GM12891 (cell line): ENCODE results near the gene TGM2.

Experiments
- DNase-seq: peaks from one replicate; pipeline ENCODE4 v3.0.0; 2011; ENCODE audit warnings: low spot score; ENCODE audit not compliant: insufficient read length
- FAIRE-seq: peaks from 2 replicates; lab custom pipeline; 2011; peaks lifted over from hg19 to GRCh38; lab: Jason Lieb, UNC
- PAX5 ChIP-seq: IDR thresholded peaks from 2 replicates; pipeline ENCODE4 v1.6.1; 2011; ENCODE audit warnings: low read length, moderate library complexity, mild to moderate bottlenecking; ENCODE audit not compliant: insufficient read depth, severe bottlenecking
- POLR2A ChIP-seq: IDR thresholded peaks from 2 replicates; pipeline ENCODE4 v1.6.1; 2011; ENCODE audit warnings: low read depth, low read length, control low read depth
- POLR2AphosphoS5 ChIP-seq: IDR thresholded peaks from 2 replicates; pipeline ENCODE4 v1.6.1; 2011; ENCODE audit warnings: low read depth, low read length, control low read depth
- POU2F2 ChIP-seq: IDR thresholded peaks from 2 replicates; pipeline ENCODE4 v1.6.1; 2011; ENCODE audit warnings: low read depth, mild to moderate bottlenecking, control low read depth, low read length, moderate library complexity
- SPI1 ChIP-seq: IDR thresholded peaks from 2 replicates; pipeline ENCODE4 v1.6.1; 2011; ENCODE audit warnings: low read depth, low read length, control low read depth
- TAF1 ChIP-seq: IDR thresholded peaks from 2 replicates; pipeline ENCODE4 v1.6.1; 2011; ENCODE audit warnings: low read depth, low read length, control low read depth

Gene TGM2

GRCh38 chr20:38162878-38163875, 1.9 kb downstream of the TGM2 start:
- TF ChIP-seq SPI1 (no peak), POU2F2 (no peak), TAF1 (no peak), POLR2A (no peak), PAX5 (no peak), POLR2AphosphoS5 (no peak)
- no peak for FAIRE-seq
- no peak for DNase-seq

DNA sequence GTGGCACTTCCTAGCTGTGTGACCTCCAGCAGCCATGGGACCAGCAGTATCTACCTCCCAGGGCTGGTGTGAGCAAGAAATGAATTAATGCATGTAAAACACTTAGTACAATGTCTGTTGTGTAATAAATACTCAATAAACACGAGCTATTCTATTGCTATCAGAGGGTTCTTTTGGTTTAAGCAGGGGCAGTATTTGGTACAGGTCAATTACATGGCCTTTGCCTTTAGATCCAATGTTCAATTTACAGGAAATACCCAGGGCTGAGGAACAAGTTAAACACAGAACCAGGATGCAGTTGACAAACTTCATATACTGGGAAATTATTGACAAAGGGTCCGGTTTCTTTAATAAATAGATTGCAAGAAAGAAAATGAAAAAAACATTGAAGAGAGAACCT, 2.9 kb downstream of the TGM2 start:
- TF ChIP-seq POLR2A (no peak), SPI1 (no peak)
- DNase-seq: no peak
- no peak for FAIRE-seq

GRCh38 chr20:38161412-38161774, 3.7 kb downstream of the TGM2 start:
- no peak for FAIRE-seq

DNA sequence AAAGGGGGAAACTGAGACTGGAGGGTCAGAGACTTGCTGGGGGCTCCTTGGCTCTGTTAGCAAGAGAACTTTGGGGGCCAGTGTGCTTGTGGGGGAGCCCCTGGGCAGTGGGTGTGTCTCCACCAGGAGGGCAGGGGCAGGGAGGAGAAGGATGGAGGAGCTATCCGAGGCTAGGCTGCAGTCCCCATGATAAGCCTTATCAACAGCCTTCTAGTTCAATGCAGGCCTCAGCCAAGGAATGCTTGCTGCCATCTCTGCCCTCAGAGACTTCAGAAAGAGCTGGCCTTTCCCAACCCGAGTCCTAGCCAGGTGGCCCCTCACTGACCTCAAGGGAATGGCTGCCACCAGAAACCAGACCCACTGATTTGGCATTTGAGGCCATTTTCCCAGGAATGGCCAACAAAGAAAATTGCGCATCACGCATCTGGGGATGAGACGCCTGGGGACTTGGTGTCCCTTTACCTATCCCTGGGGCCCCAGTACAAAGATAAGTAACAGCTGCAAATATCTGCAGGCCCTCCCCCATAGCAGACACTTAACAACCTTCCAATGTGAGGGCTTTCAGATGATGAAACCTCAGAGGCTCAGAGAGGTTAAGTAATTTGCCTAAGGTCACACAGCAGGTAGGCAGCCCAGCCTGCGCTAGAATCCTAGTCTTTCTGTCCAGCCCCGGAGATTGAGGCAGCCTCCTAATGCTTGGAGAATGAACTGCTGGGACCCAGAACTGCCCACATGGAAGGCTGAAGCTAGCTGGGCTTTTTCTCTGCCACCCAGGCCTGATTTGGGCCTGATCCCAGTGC, 4.9 kb downstream of the TGM2 start:
- TF ChIP-seq TAF1 (no peak), SPI1 (no peak), PAX5 (no peak), POLR2AphosphoS5 (no peak), POLR2A (no peak), POU2F2 (no peak)
- FAIRE-seq: no peak

More at GRCh38 chr20:38161412-38161774, 3.7 kb downstream of the TGM2 start:
- DNase-seq: no peak
- no peak for TF ChIP-seq TAF1
- no peak for TF ChIP-seq POU2F2
- no peak for TF ChIP-seq SPI1
- TF ChIP-seq POLR2A: no peak
- no peak for TF ChIP-seq POLR2AphosphoS5
- no peak for TF ChIP-seq PAX5

GRCh38 chr20:38159566-38159956, 5.5 kb downstream of the TGM2 start:
- DNase-seq (no peak), FAIRE-seq (no peak)
- TF ChIP-seq POLR2A (no peak), PAX5 (no peak), SPI1 (no peak), TAF1 (no peak), POLR2AphosphoS5 (no peak), POU2F2 (no peak)

More for the DNA sequence above, 4.9 kb downstream of the TGM2 start:
- DNase-seq: no peak

GRCh38 chr20:38158701-38159351, 6.2 kb downstream of the TGM2 start:
- no peak for FAIRE-seq
- no peak for TF ChIP-seq TAF1
- no peak for TF ChIP-seq POU2F2
- TF ChIP-seq POLR2A: no peak
- no peak for TF ChIP-seq POLR2AphosphoS5
- TF ChIP-seq PAX5: no peak
- no peak for TF ChIP-seq SPI1
- DNase-seq: no peak

GRCh38 chr20:38157635-38158495, 7.2 kb downstream of the TGM2 start:
- FAIRE-seq (no peak), DNase-seq (no peak)
- TF ChIP-seq POLR2AphosphoS5: no peak
- TF ChIP-seq SPI1: no peak
- TF ChIP-seq PAX5: no peak
- TF ChIP-seq POU2F2: no peak
- TF ChIP-seq TAF1: no peak
- no peak for TF ChIP-seq POLR2A

GRCh38 chr20:38156888-38157634, 8.0 kb downstream of the TGM2 start:
- FAIRE-seq: no peak
- TF ChIP-seq PAX5 (no peak), POU2F2 (no peak), POLR2A (no peak), SPI1 (no peak), TAF1 (no peak), POLR2AphosphoS5 (no peak)
- no peak for DNase-seq
